ENCODE results near the gene SRPRA. TPM values are rescaled to one million over a fixed set of nuclear protein-coding genes. Genes with fewer than 3 reads are reported as not detected.

SRPRA gene
- total RNA-seq, 1 experiment from 2014 or later = 64.3 TPM

- no peak overlapping the region for H2BK12ac ChIP-seq (ENCODE audit: insufficient read length, low read depth, low read length)
- H2BK15ac ChIP-seq (ENCODE audit: low read depth, low read length) = no peak overlapping the region
- H3K23me2 ChIP-seq (ENCODE audit: insufficient read length, low read depth, low read length, poor library complexity, severe bottlenecking) = no peaks in the 10 kb centered on the region
- H3K79me1 ChIP-seq (ENCODE audit: insufficient read depth, low read depth, low read length, poor library complexity, severe bottlenecking) = no peaks in the 10 kb centered on the region
- H3T11ph ChIP-seq (ENCODE audit: low read length) = no peak overlapping the region
- H3K14ac ChIP-seq (ENCODE audit: insufficient read depth, low read length) = no peak overlapping the region
- H3K4me2 ChIP-seq (ENCODE audit: insufficient read depth, insufficient read length, low read length) = no peak overlapping the region
- Mint-ChIP-seq H3K36me3 (ENCODE audit: insufficient read depth in 1 of 3, low read depth in 3 of 3) (peaks cover 12 to 35% (median 35%) of the 10 kb centered on the region in 3 experiments; a peak in 6 of 7 replicates), H3K27ac (no peak overlapping the region), H3K9me3 (no peaks in the 10 kb centered on the region), H3K27me3 (ENCODE audit: low read depth) (no peaks in the 10 kb centered on the region; the same call in 1 of the 2 replicates), H3K4me3 (no peak overlapping the region), H3K4me1 (no peaks in the 10 kb centered on the region)
- H4K20me1 ChIP-seq (ENCODE audit: control insufficient read depth, insufficient read depth, insufficient read length) = peaks cover 2% of the 10 kb centered on the region
- no peak for DNase-seq
- H3K18ac ChIP-seq (ENCODE audit: insufficient read length, low read depth, low read length) = no peak overlapping the region
- no peaks in the 10 kb centered on the region for H3K9me3 ChIP-seq (ENCODE audit: control insufficient read depth, low read depth, low read length)
- H2BK120ac ChIP-seq (ENCODE audit: low read depth, low read length, poor library complexity, severe bottlenecking) = no peak overlapping the region
- no peak overlapping the region for H3K9ac ChIP-seq (ENCODE audit: extremely low read depth, insufficient read length, low read length)
- H4K91ac ChIP-seq (ENCODE audit: insufficient read length, low read depth, low read length) = no peak overlapping the region
- no peak overlapping the region for H3K4ac ChIP-seq (ENCODE audit: low read depth, low read length)
- H3K4me1 ChIP-seq (ENCODE audit: insufficient read depth, low read length) = no peaks in the 10 kb centered on the region
- H3K27me3 ChIP-seq (ENCODE audit: insufficient read depth, low read length) = no peaks in the 10 kb centered on the region
- H4K8ac ChIP-seq (replicated peaks; ENCODE audit: insufficient read length, low read depth, low read length) = no peak overlapping the region
- H3K27ac ChIP-seq (ENCODE audit: insufficient read length, low read depth, low read length) = no peak overlapping the region
- WGBS (ENCODE audit: extremely low coverage, insufficient read length, low lambda C conversion rate) = no CpG with 5 or more reads among the region's 5 CpGs
- no peak for TF ChIP-seq CTCF (conservative IDR thresholded peaks at IDR 0.05)
- no peak overlapping the region for H2BK20ac ChIP-seq (ENCODE audit: low read depth, low read length, poor library complexity, severe bottlenecking)
- H2BK5ac ChIP-seq (ENCODE audit: insufficient read length, low read length) = no peak overlapping the region
- no peak overlapping the region for H3K23ac ChIP-seq (ENCODE audit: insufficient read length, low read depth, low read length)
- H4K5ac ChIP-seq (ENCODE audit: insufficient read length, low read depth, low read length) = no peak overlapping the region
- H2AFZ ChIP-seq (ENCODE audit: low read length) = no peak overlapping the region
- H2AK5ac ChIP-seq (ENCODE audit: insufficient read length, low read length) = no peak overlapping the region
- no peak overlapping the region for H3K56ac ChIP-seq (ENCODE audit: insufficient read length, low read depth, low read length)
- H3K79me2 ChIP-seq (ENCODE audit: insufficient read depth, low read length) = no peaks in the 10 kb centered on the region
These were observed 45.1 kb upstream of the SRPRA start for GRCh38 chr11:126313826-126314225.
